Effector memory CD8-positive, alpha-beta T cell (primary cell): ENCODE results near the gene SIGLEC10.
"Not testable (repeated sequence)": the region's sequence is repeated elsewhere in the genome, so short reads cannot be mapped to it uniquely, and the experiment has no call there.

Experiments used
- ATAC-seq: fragments of 150-1000 bp; cut with Tn5 transposase; replicated peaks from 2 replicates; pipeline ENCODE4 v1.10.0; 2021; ENCODE audit warnings: mild to moderate bottlenecking, moderate library complexity
- DNase-seq, 3 experiments: peaks; one replicate each; pipeline ENCODE4 v3.0.0; 2021
- H3K27ac Mint-ChIP-seq, 2 donors: one replicate each; pipeline ENCODE4 v1.8.0; 2022; ENCODE audit warnings: mild to moderate bottlenecking in 2 of 2, mixed read lengths in 2 of 2, moderate library complexity in 2 of 2
- H3K27me3 Mint-ChIP-seq, 2 donors: one replicate each; pipeline ENCODE4 v1.8.0; 2022; ENCODE audit warnings: mixed read lengths in 2 of 2
- H3K36me3 Mint-ChIP-seq: one replicate; pipeline ENCODE4 v1.8.0; 2022; ENCODE audit warnings: mild to moderate bottlenecking, moderate library complexity, mixed read lengths; ENCODE audit not compliant: insufficient read depth
- H3K4me1 Mint-ChIP-seq, 2 donors: one replicate each; pipeline ENCODE4 v1.8.0; 2022; ENCODE audit warnings: low read depth in 2 of 2, mixed read lengths in 2 of 2
- H3K4me3 Mint-ChIP-seq, 2 donors: one replicate each; pipeline ENCODE4 v1.8.0; 2022; ENCODE audit warnings: mild to moderate bottlenecking in 2 of 2, mixed read lengths in 2 of 2, moderate library complexity in 2 of 2
- H3K9me3 Mint-ChIP-seq, 2 donors: one replicate each; pipeline ENCODE4 v1.8.0; 2022; ENCODE audit warnings: mixed read lengths in 2 of 2

The SIGLEC10 gene

DNA sequence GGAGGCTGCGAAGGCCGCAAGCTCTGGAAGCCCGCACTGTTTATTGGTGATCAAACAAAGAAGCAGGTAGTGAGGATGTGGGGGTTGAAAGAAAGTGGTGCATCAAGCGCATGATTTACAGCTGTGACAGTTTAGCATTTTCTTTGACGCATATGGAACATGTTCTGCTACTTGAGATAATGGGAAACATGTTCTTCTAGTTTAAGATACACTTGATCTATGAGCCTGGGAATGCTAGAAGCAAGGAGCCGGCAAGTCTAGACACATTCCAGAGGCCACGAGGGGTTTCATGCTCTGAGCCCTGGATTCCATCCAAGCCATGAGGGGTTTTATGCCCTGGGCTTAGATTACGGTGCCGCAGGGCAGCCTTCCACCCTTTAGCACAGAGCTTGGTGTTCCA is 20.0 kb downstream of the SIGLEC10 start:
- not testable (repeated sequence) for ATAC-seq, H3K9me3 Mint-ChIP-seq, DNase-seq, H3K27me3 Mint-ChIP-seq, H3K4me3 Mint-ChIP-seq
- H3K36me3 Mint-ChIP-seq = peaks cover 18% of the 10 kb centered on the region
- H3K4me1 Mint-ChIP-seq = peaks cover 25 to 35% of the 10 kb centered on the region in 2 donors
- H3K27ac Mint-ChIP-seq = peak overlapping the region in 1 of 2 donors; percentile 49

DNA sequence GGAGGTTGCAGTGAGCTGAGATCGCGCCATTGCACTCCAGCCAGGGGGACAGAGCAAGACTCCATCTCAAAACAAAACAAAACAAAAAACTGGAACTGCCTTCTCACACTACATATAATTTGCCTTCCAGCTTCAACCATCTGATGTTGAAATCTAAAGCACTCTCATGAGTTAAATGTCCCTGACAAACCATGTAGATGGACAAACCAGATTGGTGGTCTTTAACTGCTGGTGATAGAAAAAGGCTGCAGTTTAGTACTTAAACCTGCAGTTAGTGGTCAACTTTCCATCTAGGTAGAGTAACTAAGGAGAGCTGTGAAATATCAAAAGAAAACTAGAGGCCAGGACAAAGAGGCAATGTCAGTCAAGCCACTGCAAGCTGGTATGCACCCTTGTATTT is 21.3 kb downstream of the SIGLEC10 start:
- DNase-seq (no peak), ATAC-seq (no peak)
- H3K27ac Mint-ChIP-seq = peak overlapping the region; percentile 89 to 90
- no peaks in the 10 kb centered on the region for H3K27me3 Mint-ChIP-seq
- H3K4me3 Mint-ChIP-seq = no peak overlapping the region
- H3K36me3 Mint-ChIP-seq = peaks cover 19% of the 10 kb centered on the region
- peaks cover 30 to 40% of the 10 kb centered on the region in 2 donors for H3K4me1 Mint-ChIP-seq
- H3K9me3 Mint-ChIP-seq = no peaks in the 10 kb centered on the region

DNA sequence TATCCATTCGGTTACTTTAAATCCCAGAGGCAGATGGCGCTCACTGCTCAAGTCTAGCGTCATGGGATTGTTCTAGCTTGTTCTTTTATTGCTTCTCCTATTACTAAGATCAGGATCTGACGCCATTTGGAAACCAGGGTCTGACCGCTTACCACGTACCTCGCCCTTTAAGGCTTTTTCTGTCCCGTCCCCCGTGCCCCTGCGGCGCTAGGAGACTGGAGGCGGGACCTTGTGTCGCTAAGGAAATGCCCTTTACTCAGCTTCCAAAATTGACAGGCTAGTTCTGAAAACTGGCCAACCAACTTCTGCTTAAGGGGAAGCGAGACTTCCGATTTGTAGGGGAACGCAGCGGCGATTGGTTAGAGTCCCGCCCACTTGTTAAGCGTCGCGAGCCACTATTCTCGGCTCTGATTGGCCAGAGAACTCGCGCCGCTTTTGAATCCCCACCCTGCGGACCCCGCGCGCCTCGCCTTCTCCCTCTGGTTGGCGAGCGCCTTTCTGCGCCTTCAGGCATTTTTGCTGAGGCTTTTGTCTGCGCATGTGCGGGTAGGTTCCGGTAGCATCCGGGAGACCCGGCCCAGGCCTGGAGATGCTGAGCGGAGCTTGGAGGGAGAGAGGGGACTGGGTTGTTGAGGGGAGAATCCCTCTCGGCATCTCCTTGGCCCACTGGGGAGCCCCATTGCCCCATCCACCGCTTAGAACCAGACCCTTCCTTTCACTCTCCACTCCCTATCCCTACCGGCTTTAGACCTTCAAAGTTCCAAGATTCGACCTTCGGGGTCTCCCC is 23.2 kb downstream of the SIGLEC10 start:
- Mint-ChIP-seq H3K27me3 (no peaks in the 10 kb centered on the region), H3K4me1 (peaks cover 34 to 51% of the 10 kb centered on the region in 2 donors), H3K9me3 (no peaks in the 10 kb centered on the region), H3K36me3 (peaks cover 25% of the 10 kb centered on the region), H3K27ac (peak overlapping the region; percentile 89 to 90), H3K4me3 (peak overlapping the region; percentile 84 to 88)
- peak; percentile 81 for ATAC-seq
- DNase-seq = peak; percentile 83 to 84 (median 84)

DNA sequence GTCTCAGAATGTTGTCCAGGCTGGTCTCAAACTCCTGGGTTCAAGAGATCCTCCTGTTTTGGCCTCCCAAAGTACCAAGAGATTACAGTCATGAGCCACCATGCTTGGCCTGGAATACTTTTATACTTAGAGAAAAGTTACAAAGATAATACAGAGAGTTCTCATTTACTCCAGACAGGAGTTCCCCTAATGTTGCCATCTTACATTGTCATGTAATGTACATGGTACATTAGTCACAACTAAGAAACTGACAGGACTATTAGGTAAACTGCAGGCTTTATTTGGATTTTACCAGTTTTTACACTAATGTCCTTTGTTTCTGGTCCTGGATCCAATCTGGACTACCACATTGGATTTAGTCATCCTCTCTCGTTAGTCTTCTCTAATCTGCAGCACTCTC is 24.7 kb downstream of the SIGLEC10 start:
- DNase-seq = no peak
- Mint-ChIP-seq H3K4me1 (peaks cover 37 to 56% of the 10 kb centered on the region in 2 donors), H3K9me3 (no peaks in the 10 kb centered on the region)

DNA sequence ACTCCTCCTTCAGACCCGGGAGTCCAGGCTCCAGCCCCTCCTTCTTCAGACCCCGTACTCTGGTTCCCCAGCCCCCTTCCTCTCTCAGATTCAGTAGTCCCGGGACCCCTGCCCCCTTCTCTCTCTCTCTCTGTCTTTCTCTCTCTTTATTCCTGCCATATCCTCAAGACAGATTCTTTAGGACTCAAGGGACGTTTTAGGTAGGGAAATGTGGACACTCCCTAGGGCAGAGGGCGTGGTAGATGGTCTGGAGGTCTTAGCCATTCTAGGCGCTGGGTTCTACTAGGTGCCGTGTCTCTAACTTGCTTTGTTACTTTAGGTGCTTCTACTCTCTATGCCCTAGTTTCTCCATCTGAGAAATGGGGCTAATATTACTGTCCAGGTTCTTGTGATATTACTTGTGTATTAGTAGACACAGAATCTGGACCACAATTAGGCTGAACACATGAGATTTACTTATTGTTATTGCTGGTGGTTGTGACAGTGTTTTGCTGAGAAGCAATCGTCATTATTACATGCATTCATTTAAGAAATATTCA is 26.3 kb downstream of the SIGLEC10 start:
- Mint-ChIP-seq H3K27me3 (no peaks in the 10 kb centered on the region), H3K27ac (peak overlapping the region; percentile 80 to 90), H3K4me3 (peak overlapping the region; percentile 57 to 63), H3K36me3 (peaks cover 28% of the 10 kb centered on the region), H3K9me3 (no peaks in the 10 kb centered on the region), H3K4me1 (peaks cover 46 to 66% of the 10 kb centered on the region in 2 donors)
- no peak for DNase-seq
- ATAC-seq = no peak

More for the DNA sequence above, 24.7 kb downstream of the SIGLEC10 start:
- Mint-ChIP-seq H3K27ac (peak overlapping the region in 1 of 2 donors; percentile 58), H3K4me3 (peak overlapping the region; percentile 54 to 61), H3K27me3 (no peaks in the 10 kb centered on the region), H3K36me3 (peaks cover 25% of the 10 kb centered on the region)
- no peak for ATAC-seq

DNA sequence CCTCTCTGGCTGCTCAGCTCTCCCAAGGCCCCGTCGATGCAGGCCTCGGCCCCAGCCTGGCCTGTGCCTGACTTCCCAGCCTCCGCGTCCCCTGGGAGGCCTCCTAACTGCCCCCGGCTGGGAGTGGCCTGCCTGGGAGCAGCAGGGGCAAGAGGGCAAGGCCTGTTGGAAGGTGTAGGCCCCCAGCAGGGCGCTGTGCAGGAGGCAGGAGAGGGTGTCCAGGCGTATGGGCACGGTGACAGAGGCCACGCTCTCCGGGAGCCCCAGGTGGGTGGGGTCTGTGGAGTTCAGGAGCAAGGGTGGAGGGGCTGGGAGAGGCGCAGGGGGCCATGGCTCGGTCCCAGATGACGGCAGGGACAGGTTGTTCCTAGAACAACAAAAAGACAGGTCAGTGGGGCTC is 28.3 kb downstream of the SIGLEC10 start:
- no peaks in the 10 kb centered on the region for H3K9me3 Mint-ChIP-seq
- H3K4me1 Mint-ChIP-seq = peaks cover 35 to 50% of the 10 kb centered on the region in 2 donors
- H3K27ac Mint-ChIP-seq = peak overlapping the region; percentile 75 to 97
- ATAC-seq (no peak), DNase-seq (no peak)
- H3K27me3 Mint-ChIP-seq = no peaks in the 10 kb centered on the region
- peak overlapping the region; percentile 86 to 95 for H3K4me3 Mint-ChIP-seq
- peaks cover 13% of the 10 kb centered on the region for H3K36me3 Mint-ChIP-seq

DNA sequence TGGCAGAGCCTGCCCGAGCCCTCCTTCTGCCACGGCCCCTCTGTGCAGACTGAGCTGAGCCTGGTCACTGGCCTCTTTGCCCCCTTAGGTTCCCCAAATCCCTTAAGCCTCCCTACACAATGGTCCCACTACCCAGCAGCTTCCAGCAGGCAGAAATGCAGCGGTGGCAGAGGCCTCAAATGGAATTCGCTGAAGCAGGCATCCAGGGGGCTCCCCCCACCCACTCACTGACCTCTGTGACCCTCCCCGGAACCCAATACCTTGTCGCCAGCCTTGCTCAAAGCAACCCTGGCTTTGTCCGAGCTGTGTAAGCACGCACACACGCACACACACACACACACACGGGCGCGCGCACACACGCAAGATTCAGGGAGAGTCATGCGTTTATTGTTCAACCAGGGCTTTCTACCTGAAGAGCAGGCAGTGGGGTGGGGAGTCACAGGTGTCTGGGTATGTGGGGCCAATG is 29.5 kb downstream of the SIGLEC10 start, which contains the start of gene LIM2:
Gene LIM2, minus strand, starts transcription at position 51 of the 466 bp plus-strand sequence. CDS start 531 bp downstream, outside the sequence.
- Mint-ChIP-seq H3K4me3 (peak within 1 kb of the TSS; percentile 86 to 95), H3K27ac (peak within 1 kb of the TSS; percentile 91 to 97), H3K36me3 (peaks cover 10% of the 10 kb centered on the region), H3K27me3 (no peaks in the 10 kb centered on the region), H3K9me3 (no peaks in the 10 kb centered on the region), H3K4me1 (peaks cover 29 to 44% of the 10 kb centered on the region in 2 donors)
- ATAC-seq (no peak), DNase-seq (no peak)

DNA sequence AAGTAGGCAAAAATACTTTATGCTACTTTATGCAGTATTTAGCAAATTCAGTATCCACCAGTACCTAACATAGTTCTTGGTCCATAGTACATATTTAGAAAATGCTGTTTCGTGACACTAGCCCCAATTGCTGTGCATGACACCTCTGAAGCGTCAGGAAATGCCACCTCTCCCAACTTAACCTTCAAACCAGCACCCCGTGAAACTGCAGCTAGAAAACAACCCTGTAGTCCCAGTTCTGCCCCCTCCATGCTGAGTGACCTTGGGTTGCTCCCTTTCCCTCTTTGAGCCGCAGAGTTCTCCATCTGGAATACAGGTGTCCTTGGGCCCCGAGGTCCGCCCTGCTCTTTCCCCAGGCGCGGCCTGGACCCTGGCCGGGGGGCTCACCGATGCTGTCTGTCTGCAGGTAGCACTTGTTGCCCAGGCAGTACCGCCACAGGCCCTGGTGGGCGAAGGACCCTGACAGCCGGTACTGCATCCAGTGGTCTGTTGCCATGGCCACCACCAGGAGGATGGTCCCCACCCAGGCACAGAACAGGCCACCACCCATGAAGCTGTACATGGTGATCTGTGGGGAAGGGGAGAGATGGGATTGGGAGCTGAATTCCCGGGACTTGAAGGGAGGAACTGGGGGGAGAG is 30.4 kb downstream of the SIGLEC10 start:
- ATAC-seq = peak; percentile 97
- Mint-ChIP-seq H3K27ac (peak overlapping the region; percentile 91 to 97), H3K9me3 (no peaks in the 10 kb centered on the region), H3K4me3 (peak overlapping the region; percentile 86 to 95), H3K36me3 (peaks cover 10% of the 10 kb centered on the region), H3K4me1 (peaks cover 28 to 38% of the 10 kb centered on the region in 2 donors), H3K27me3 (no peaks in the 10 kb centered on the region)
- DNase-seq = no peak

DNA sequence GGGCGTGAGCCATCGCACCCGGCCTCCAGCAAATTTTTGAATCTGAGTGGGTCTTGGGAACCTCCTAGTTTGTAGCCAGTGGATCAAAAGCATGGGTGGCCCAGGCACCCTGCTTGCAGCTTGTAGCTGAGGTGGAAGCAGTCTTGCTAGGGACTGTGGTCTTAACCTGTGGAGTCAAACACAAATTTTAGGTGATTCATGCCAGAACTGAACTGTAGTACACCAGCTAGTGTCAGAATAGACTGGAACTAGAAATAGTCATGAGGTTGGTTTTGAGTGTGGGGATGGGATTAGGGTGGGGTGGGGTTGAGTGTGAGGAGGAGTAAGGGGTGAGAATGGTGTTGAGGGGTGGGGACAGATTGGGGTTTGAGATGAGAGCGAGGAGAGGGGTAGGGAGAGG is 35.4 kb downstream of the SIGLEC10 start:
- Mint-ChIP-seq H3K4me3 (no peak overlapping the region), H3K27ac (peak overlapping the region in 1 of 2 donors; percentile 74), H3K36me3 (peaks cover 5% of the 10 kb centered on the region), H3K9me3 (no peaks in the 10 kb centered on the region), H3K4me1 (peaks cover 22 to 28% of the 10 kb centered on the region in 2 donors), H3K27me3 (no peaks in the 10 kb centered on the region)
- DNase-seq (no peak), ATAC-seq (no peak)

DNA sequence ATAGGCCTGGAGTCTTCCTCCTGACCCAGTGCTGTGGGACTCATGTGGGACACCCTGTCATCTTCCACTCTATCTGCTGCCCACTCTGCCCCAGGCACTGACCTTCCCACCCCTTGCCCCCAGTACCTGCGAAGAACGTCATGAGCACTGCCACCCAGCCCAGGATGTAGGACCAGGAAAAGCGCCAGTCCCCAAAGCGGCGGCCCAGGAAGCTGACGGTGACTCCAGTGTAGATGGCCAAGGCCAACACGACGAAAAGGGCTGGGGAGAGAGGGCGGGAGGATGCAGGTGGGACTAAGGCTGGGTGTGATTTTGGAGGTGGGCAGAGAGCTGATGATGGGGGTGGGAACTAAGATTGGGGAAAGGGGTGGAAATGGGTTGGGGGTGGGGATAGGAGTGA is 37.1 kb downstream of the SIGLEC10 start:
- DNase-seq (no peak), ATAC-seq (no peak)
- Mint-ChIP-seq H3K36me3 (peaks cover 11% of the 10 kb centered on the region), H3K4me1 (peaks cover 33 to 36% of the 10 kb centered on the region in 2 donors), H3K9me3 (no peaks in the 10 kb centered on the region), H3K27me3 (no peaks in the 10 kb centered on the region), H3K4me3 (peak overlapping the region; percentile 27 to 52), H3K27ac (peak overlapping the region; percentile 74 to 80)

DNA sequence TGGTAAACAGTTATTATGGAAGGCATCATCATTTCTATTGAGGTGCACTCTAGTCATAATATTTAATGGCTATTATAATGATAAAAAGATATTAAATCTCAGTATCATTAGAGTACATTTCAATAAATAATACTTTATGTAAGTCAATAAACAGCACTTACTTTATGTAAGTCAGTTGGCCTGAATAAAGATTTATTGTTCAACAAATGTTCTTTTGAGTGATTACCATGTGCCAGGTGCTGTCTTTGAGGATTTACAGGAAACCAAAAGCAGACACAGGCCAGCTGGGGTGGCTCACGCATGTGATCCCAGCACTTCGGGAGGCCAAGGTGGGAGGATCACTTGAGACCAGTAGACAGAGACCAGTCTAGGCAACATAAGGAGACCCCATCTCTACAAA is 40.0 kb downstream of the SIGLEC10 start:
- H3K27ac Mint-ChIP-seq = no peak overlapping the region
- DNase-seq (no peak), ATAC-seq (no peak)
- peaks cover 61 to 63% of the 10 kb centered on the region in 2 donors for H3K4me1 Mint-ChIP-seq
- H3K36me3 Mint-ChIP-seq = peaks cover 25% of the 10 kb centered on the region
- H3K9me3 Mint-ChIP-seq = peaks cover 0 to 4% of the 10 kb centered on the region in 2 donors
- H3K4me3 Mint-ChIP-seq = no peak overlapping the region
- H3K27me3 Mint-ChIP-seq = no peaks in the 10 kb centered on the region

DNA sequence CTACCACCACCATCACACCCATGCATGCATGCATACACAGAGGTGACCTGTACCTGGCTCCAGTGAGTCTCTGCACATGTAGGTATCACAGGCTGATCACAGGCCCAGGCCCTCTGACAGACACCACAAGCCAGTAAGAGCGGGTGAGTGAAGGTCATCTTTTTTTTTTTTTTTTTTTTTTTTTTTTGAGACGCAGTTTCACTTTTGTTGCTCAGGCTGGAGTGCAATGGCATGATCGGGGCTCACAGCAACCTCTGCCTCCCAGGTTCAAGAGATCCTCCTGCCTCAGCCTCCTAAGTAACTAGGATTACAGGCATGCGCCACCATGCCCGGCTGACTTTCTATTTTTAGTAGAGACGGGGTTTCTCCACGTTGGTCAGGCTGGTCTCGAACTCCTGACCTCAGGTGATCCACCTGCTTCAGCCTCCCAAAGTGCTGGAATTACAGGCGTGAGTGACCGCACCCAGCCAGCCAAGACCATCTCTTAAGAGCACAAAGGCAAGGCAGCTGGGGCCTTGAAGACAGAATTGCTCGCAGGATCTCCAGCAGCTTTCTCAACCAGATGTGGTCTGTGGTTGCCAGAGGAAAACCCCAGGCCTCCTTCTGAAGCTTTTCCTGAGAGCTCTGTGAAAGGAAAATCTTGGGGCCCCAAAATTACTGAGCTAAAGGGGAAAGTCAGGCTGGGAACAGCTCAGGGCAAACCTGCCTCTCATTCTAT is 41.8 kb downstream of the SIGLEC10 start:
- peak overlapping the region; percentile 53 to 89 for H3K4me3 Mint-ChIP-seq
- peaks cover 60 to 69% of the 10 kb centered on the region in 2 donors for H3K4me1 Mint-ChIP-seq
- H3K36me3 Mint-ChIP-seq = peaks cover 32% of the 10 kb centered on the region
- H3K27me3 Mint-ChIP-seq = no peaks in the 10 kb centered on the region
- peak overlapping the region; percentile 78 to 95 for H3K27ac Mint-ChIP-seq
- peaks cover 0 to 4% of the 10 kb centered on the region in 2 donors for H3K9me3 Mint-ChIP-seq
- DNase-seq (no peak), ATAC-seq (no peak)
